ENCODE results near the gene KHNYN. TPM values are rescaled to one million over a fixed set of nuclear protein-coding genes. Genes with fewer than 3 reads are reported as not detected.
A peak's percentile ranks its signal among the peaks of the same experiment; 100 is the strongest.

The KHNYN gene
- total RNA-seq, 1 experiment from 2014 or later = 53.4 TPM

- peaks cover 14% of the 10 kb centered on the region for H3K79me2 ChIP-seq (ENCODE audit: low read depth)
- ChIA-PET CTCF (interaction anchor here (0.5 to 1.5 kb wide), 6 partner anchors 14 to 339 kb away, joined by 3 to 26 read pairs (median 4); no protein-coding TSS in a partner anchor), POLR2A (ENCODE audit: unreplicated experiment) (interaction anchor here (0.5 to 1.8 kb wide), 5 partner anchors 23 to 1112 kb away, joined by 3 to 8 read pairs (median 4); no protein-coding TSS in a partner anchor)
- BruUV-seq (replicated peaks) = no TSS peak
- H3F3A ChIP-seq (ENCODE audit: insufficient read depth, low read depth) = peaks cover 13% of the 10 kb centered on the region; the same call in 1 of the 2 replicates
- TF ChIP-seq CTCF (conservative IDR thresholded peaks at IDR 0.05) (no peak), EZH2 (IDR thresholded peaks at IDR 0.05; ENCODE audit: low read depth) (no peak)
- H3K36me3 ChIP-seq (ENCODE audit: low read depth) = no peaks in the 10 kb centered on the region
- no peak overlapping the region for H3K4me3 ChIP-seq
- intact Hi-C loops (cut with micrococcal nuclease; ENCODE audit: unreplicated experiment) = loop anchor here (5.0 kb wide), 1 partner anchor 190 kb away; the partner anchor contains the start of gene TINF2
- H3K9me3 ChIP-seq (ENCODE audit: insufficient read depth, low read depth) = no peaks in the 10 kb centered on the region
- peaks cover 9% of the 10 kb centered on the region for H3K4me1 ChIP-seq (replicated peaks; ENCODE audit: insufficient read depth)
- no peak for DNase-seq
- H3K27me3 ChIP-seq (ENCODE audit: insufficient read depth, low read depth) = no peaks in the 10 kb centered on the region
- no peak overlapping the region for H3K27ac ChIP-seq
- H3K4me2 ChIP-seq = peak overlapping the region; percentile 83
- 0 out of 2 replicates have a peak, but pooled peaks cover 4% of the 10 kb centered on the region for H4K20me1 ChIP-seq (ENCODE audit: insufficient read depth)
- H3K9me2 ChIP-seq (ENCODE audit: insufficient read depth) = no peaks in the 10 kb centered on the region
- H2AFZ ChIP-seq = no peak overlapping the region
Observed at GRCh38 chr14:24432259-24433131, 2.7 kb downstream of the KHNYN start.

- CTCF ChIA-PET = interaction anchor here (0.6 kb wide), 1 partner anchor 100 kb away, joined by 3 read pairs; no protein-coding TSS in a partner anchor
Observed at GRCh38 chr14:24434036-24434435, 4.3 kb downstream of the KHNYN start.

More at GRCh38 chr14:24434036-24434435, 4.3 kb downstream of the KHNYN start:
- POLR2A ChIA-PET (ENCODE audit: unreplicated experiment) = no interaction called here
- Histone ChIP-seq H3K27me3 (ENCODE audit: insufficient read depth, low read depth) (no peaks in the 10 kb centered on the region), H3K9me3 (ENCODE audit: insufficient read depth, low read depth) (no peaks in the 10 kb centered on the region), H3K9me2 (ENCODE audit: insufficient read depth) (no peaks in the 10 kb centered on the region), H2AFZ (no peak overlapping the region), H3K36me3 (ENCODE audit: low read depth) (no peaks in the 10 kb centered on the region), H3K79me2 (ENCODE audit: low read depth) (peaks cover 14% of the 10 kb centered on the region), H3K4me2 (no peak overlapping the region), H3K4me1 (replicated peaks; ENCODE audit: insufficient read depth) (peaks cover 9% of the 10 kb centered on the region), H3K27ac (no peak overlapping the region), H3F3A (ENCODE audit: insufficient read depth, low read depth) (peaks cover 13% of the 10 kb centered on the region; the same call in 1 of the 2 replicates), H3K4me3 (no peak overlapping the region), H4K20me1 (ENCODE audit: insufficient read depth) (0 out of 2 replicates have a peak, but pooled peaks cover 4% of the 10 kb centered on the region)
- BruUV-seq (replicated peaks) = no TSS peak
- no peak for DNase-seq
- intact Hi-C loops (cut with micrococcal nuclease; ENCODE audit: unreplicated experiment) = loop anchor here (5.0 kb wide), 1 partner anchor 192 kb away; the partner anchor contains the start of gene TINF2
- TF ChIP-seq EZH2 (IDR thresholded peaks at IDR 0.05; ENCODE audit: low read depth) (no peak), CTCF (conservative IDR thresholded peaks at IDR 0.05) (no peak)
